GM10847 (cell line): ENCODE data around the gene ZC3H12A.

ENCODE experiments used
- POLR2A ChIP-seq: IDR thresholded peaks from 2 replicates; pipeline ENCODE4 v1.6.1; 2011; ENCODE audit not compliant: insufficient read length; ENCODE audit errors: extremely low read depth

Gene ZC3H12A

DNA sequence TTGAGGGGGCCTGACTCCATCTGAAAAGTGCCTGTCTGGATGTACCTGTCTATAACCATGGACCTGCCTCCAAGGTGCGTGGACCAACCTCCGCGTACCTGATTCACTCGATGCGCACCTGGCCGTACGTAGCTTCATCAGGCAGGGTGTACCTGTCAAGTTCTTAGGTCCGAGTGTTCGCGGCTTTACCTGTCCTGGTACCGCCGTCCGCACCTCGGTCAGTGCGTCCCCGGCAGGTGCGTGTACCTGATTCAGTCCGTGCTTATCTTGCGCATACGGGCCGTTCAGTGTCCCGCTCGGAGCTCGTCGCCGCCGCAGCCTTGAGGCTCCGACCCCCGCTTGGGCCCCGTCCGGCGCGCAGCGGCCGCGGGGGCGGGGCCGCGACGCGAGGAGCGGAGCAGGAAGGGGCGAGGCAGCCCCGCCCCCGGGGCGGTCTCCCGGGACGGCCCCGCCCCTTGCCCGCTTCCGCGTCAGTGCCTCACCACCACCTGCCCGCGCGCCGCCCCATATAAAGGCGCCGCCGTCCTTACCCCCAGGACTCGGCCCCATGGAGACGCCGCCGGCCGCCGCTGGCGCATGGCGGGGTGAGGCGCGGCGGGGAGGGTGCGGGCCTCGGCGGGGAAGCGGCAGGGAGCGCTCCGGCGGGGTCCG is at the start of gene ZC3H12A:
TSS of gene ZC3H12A (plus strand) at position 535 of the 651 bp plus-strand sequence. CDS start 917 bp downstream, outside the sequence.
- TF ChIP-seq POLR2A: peak; percentile 99

DNA sequence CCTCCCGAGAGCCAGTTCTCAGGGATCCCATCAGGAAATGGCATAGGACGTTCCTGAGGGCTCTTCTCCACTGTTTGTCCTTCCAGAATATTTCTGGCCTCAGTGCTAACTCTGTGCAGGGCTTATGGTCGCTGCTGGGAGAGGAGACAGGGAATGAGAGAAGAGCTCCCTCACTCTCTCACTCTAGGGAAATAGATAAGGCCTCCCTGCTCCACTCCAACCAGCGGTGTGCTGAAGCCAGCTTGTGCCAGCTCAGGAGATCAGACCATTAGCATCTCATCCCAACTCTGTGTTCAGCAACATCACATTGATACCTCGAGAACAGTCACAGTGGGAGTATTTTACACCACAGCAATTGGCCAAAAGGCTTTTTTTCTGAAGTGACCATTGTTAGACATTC is 49.2 kb upstream of the ZC3H12A start:
- TF ChIP-seq POLR2A: no peak

DNA sequence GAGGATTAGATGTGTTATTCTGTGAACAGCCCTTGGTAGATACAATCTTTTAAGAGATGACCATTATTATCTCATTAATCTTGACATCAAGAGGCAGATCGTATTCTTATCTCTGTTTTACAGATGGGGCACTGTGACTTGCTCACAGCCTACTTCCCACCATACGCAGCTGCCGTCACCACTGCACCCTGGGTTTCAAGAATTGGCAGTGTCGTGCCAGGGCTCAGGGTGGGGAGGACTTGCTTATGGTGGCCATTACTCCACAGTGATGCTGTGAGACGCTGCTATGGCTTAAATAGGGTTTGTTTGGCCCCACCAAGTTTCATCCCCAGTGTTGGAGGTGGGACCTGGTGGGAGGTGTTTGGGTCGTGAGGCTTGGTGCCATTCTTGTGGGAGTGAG is 45.4 kb upstream of the ZC3H12A start:
- TF ChIP-seq POLR2A: no peak

DNA sequence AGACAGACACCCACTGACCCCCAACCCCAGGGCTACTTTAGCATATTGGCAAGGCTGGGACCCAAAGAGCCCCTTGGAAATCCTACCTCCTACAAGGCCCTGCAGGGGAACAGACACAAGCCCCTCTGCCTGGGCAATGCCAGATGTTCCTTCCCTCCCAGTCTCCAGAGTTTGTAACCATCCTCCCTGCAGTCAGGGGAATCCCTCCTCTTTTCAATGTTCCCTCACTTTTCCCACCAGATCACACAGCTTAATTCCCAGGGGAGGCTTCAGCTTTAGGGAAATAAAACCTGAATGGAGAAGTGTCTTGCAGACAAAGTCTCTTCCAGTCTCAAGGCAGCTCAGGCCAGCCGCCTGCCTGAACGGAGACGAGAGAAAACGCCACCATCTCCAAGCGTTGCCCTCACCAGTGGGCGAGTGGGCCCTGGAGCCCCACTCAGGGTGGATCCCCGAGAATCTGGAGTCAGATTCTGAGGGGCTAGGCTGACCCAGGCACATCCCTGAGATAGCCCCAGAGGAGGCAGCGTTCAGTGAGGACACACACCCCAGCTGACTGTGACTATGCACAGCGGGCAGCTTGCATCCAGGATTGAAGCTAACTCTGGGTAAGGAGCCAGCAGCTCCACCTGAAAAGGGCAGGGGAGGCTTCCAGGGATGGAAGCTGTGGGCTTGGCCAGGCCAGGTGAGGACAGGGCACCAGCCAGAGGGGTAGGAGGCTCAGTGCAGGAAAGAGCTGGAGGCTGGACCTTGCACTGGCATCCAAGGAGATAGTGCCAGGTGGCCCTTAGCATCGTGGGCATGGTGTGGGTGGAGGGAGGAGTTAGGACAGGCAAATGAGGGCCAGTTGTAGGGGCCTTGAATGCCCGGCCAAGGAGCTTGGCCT is 44.0 kb upstream of the ZC3H12A start:
- TF ChIP-seq POLR2A: no peak

DNA sequence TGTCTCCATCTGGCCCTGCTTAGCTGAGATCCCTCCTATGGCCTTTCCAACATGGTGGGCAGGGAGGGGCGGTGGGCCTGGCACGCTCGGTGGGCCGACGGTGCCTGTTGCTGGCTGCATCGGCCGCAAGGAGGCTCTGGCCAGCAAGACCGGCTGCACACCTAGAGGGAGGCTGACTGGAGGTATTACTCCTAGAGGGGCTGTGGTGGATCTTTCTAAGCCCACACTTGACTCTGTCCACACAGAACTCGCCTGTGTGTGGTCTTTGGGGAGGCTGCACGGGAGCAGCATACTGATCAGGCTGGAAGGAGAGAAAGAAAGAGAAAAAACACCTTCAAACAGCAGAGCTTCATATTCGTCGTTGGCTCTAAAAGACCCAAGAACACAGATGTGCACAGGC is 41.7 kb upstream of the ZC3H12A start:
- no peak for TF ChIP-seq POLR2A

DNA sequence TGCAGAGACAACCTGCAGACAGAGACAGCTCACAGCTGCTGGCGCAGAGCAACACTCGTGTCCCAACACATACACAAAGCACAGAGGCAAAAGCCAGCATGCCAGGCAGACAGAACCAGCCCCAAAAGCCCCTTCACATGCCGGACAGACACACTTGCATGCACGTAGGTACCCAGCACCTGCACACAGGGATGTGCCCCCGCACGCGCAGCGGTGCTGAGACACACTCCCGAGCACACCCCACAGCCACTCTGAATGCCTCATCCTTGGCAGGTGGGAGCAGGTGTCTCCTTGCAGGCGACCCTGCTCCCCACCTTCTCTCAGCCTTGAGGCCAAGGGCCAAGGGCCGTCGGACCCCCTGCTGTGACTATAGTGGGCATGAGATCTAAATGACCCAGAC is 41.2 kb upstream of the ZC3H12A start:
- TF ChIP-seq POLR2A: no peak

DNA sequence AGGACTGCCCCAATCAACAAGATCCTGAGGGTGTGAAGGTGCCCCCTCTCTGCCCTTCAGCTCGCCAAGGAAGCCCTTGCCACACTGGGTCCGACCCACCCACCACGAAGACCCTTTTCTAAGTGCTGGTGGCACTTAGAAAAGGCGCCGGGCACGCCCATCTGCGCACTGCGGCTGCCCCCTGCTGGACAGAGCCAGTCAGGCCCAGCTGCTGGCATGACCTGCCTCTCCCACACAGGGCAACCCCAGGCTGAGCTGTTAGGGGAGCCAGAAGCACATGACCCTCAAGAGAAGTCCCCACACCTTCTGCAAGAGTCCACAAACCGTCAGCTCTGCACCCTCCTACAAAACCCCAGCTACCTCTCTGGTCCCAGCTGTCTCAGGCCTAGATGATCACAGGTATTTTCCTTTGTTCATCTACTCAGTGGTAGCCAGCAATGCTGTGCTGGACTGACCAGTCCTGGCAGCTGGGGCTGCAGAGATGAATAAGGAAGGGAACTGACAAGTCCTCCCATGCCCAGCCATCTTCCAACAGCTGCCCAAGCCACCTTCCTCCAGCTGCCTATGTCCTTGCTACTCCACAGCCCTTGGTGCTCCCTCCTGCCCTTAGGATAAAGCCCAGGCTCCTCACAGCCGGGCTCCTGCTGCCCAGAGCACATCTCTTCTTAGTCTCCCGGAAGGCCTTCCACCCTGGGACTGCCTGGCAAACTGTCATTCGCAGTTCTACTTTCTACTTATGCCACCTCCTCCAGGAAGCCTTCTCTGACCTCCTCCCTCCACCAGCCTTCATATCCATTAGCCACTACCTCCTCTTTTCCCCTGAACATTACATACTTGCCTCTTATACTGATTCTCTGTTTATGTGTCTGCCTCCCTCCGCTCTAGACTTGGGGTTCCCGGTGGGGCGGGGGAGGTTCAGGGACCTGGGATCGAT is 39.8 kb upstream of the ZC3H12A start:
- TF ChIP-seq POLR2A: no peak

DNA sequence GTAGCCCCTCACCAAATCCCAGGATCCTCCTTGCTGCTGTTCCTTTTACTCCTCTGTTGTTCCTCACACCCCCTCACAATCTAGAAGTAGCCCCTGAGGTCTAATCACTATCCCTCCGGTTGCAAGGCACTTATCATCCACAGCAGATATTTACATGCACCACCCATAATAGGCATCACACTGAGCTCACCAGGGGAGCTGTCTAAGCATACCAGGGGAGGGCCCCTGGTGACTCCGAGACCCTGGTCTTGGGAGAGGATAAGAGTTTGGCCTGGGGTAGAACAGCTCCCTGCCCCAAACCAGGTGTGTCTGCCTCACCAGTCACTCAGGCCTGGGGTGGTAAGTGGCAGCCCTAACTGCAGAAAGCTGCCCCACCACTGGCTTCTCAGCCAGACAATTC is 37.3 kb upstream of the ZC3H12A start:
- no peak for TF ChIP-seq POLR2A

DNA sequence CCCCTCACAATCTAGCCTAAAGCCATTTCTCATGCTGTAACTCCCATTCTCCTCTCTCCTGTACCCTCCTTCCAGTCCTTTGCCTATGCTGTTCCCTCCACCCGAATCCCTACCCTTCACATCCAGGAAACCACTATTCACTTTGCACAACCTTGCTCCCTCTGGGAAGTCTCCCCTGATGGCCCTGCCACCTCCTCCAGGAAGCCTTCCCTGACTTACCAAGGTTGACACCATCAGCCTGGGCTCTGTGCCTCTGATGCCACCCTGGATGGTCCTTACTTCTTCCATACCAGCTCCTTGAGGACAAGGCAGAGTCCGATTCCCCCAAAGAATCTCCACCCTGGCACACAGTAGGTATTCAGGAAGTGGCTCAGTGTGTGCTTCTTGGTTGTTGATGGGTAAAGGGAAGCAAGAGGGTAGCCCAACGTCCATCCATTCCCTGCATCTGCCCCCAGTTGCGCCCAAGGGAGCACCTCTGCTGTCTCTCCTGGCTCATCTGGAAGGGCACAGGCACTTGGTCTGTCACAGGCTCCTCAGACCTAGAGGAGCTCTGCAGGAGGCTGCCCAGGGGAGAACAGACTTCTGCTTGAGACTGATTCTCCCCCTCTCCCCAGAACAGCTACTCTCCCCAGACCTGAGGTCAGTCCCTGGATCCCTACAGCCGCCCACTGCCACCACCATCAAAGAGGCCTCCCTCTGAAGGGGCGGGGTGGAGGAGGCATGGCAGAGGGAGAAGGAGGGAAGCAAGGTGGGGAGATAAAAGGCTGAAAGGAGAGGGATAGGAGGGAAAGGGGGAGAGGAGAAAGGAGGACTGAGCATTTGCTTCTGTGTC is 36.1 kb upstream of the ZC3H12A start:
- TF ChIP-seq POLR2A: no peak

DNA sequence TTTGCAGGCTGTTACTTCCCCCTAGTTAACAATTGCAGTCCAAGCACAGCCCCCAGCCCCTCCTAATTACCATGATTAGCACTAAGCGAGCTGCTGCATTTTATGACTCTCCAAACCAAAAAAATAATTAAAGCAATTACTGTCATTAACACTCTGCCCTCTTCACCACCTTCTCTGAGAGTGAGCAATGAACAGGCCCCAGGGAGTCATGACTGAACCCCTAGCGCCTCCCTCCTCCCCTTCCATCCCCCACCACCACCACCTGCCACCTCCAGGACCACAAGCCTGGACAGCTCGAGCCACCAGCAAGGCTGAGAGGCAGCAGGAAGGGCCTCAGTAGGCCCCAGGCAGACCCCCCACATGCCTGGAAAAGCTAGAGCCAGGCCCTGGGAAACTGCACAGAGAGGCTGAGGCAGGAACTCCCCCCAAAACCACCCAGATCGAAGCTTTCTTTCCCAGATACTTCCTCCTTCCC is 35.5 kb upstream of the ZC3H12A start:
- no peak for TF ChIP-seq POLR2A

DNA sequence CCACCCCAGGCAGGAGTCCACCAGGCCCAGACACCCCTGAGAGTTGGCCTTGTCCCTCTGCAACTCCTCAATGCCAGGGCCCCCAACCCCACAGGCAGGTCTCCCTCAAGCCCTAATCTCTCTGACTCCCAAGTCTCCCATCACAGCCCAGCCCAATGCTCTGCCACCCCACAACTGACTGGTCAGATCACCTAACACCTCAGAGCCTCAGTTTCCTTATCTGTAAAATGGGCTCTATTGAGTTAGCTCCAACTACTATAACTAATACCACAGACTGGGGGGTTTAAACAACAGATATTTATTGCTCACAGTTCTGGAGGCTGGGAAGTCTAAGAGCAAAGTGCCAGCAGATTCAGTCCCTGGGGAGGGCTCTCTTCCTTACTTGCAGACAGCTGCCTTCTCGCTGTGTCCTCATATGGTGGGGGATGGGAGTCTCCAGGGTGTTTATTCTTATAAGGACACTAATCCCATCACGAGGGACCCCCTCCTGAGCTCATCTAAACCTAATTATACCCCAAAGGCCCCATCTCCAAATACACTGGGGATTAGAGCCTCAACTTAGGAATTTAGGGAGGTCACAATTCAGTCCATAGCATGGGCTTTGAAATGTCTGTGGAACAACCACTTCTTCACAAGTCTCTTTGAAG is 34.9 kb upstream of the ZC3H12A start:
- no peak for TF ChIP-seq POLR2A

DNA sequence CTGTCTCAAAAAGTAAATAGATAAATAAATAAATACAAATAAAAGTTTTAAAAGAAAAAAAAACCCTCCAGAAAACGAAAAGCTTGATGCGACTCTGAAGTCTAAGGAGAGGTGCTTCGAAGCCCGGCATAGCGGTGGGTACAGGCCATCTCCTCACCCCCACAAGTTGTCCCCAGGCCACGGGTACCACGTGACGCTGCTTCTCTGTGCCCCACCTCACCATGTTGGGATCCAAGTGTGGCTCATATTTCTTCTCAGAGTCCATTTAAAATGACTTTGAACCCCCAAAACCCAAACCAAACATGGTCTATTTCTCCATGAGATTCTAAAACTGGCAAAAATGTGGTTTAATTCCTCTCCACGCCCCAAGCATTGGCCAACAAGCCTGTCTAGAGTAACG is 32.9 kb upstream of the ZC3H12A start:
- TF ChIP-seq POLR2A: no peak

DNA sequence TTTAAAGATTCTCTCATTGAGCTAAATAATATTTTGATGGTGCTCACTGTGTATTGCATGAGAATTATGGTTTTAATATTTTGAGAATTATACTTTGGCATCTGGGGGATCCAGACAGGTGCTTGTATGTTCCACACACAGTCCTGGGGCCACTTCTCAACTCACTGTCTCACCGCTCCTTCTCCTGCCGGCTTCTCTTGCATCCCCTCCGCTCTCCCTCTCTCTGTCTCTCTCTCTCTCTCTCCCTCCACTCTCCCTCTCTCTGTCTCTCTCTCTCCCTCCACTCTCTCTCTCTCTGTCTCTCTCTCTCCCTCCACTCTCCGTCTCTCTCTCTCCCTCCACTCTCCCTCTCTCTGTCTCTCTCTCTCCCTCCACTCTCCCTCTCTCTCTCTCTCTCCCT is 32.2 kb upstream of the ZC3H12A start:
- no peak for TF ChIP-seq POLR2A

DNA sequence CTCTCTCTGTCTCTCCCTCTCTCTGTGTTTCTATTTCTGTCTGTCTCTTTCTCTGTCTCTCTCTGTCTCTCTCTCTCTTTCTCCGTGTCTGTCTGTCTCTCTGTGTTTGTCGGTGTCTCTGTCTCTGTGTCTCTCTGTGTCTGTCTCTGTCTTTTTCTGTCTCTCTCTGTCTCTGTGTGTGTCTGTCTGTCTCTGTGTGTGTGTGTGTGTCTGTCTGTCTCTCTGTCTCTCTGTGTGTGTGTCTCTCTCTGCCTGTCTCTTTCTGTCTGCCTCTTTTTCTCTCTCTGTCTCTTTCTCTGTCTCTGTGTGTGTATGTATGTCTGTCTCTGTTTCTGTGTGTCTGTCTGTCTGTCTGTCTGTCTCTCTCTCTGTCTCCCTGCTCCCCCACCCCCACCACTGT is 31.7 kb upstream of the ZC3H12A start:
- TF ChIP-seq POLR2A: no peak

DNA sequence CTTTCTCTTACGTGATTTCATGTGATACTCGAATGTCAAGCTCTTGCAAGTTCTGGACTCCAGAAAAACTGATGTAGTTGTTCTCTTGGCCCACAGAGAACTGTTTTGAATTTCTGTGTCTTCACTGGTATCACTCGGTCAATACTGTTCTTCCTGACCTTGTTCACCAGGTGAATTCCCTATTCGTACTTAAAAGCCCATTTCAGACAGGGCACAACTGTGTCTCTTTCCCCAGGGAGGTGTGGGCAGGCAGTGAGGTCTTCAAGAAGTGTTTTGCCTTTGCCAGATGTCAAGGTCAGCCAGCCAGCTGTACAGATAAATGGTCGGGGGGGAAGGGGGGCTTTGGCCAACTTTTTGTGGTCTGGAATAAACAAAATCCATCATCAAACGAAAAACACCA is 27.5 kb upstream of the ZC3H12A start:
- no peak for TF ChIP-seq POLR2A

DNA sequence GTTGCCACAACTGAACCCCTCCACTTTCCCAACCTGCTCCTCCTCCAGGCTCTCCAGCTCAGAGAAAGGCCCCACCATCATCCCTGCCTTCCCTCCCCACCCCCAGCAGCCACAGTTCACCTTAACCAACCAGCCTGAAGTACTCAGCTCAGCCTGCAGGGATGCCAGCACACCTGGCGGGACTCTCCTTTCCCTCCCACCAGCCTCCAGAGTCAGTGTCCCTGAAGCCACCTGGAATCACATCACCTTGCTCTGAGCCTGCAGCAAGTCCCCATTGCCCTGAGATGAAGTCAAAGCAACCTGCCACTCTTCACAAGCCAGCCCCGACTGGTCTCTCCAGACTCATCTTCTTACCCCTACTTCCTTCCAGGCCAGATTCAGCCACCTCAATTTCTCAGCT is 26.2 kb upstream of the ZC3H12A start:
- TF ChIP-seq POLR2A: no peak
